Kidney epithelial cell (primary cell): ENCODE measurements around the gene SERTAD2. TPM values are rescaled to one million over a fixed set of nuclear protein-coding genes. Genes with fewer than 3 reads are reported as not detected.

Experiments
- DNase-seq: peaks from one replicate; pipeline ENCODE4 v3.0.0-alpha.2; 2010; ENCODE audit warnings: low read depth
- H3K27me3 ChIP-seq: 2 replicates; pipeline ENCODE4 v1.6.0; 2011; ENCODE audit warnings: low read length; ENCODE audit not compliant: control insufficient read depth, insufficient read depth
- H3K36me3 ChIP-seq: 2 replicates; pipeline ENCODE4 v1.5.1; 2011; ENCODE audit warnings: low read length; ENCODE audit not compliant: control insufficient read depth, insufficient read depth
- H3K4me3 ChIP-seq: 2 replicates; pipeline ENCODE4 v1.5.1; 2011; ENCODE audit warnings: low read depth, mild to moderate bottlenecking, control low read depth, low read length
- CTCF ChIP-seq: IDR thresholded peaks from 2 replicates; pipeline ENCODE4 v1.5.1; 2011; ENCODE audit warnings: mild to moderate bottlenecking, moderate library complexity, low read length, control low read depth, inconsistent platforms; ENCODE audit not compliant: insufficient read depth, poor library complexity, severe bottlenecking
- total RNA-seq: library from RNA; depleted of rRNA; stranded (reverse); fragments of >200 nt; gene quantifications from 2 replicates; pipeline ENCODE4 v1.2.3, GENCODE V29; 2015

The SERTAD2 gene
- total RNA-seq, 1 donor from 2014 or later, result 13.2 TPM

GRCh38 chr2:64604155-64604554 lies 49.6 kb downstream of the SERTAD2 start:
- Histone ChIP-seq H3K4me3 (no peak overlapping the region), H3K36me3 (no peaks in the 10 kb centered on the region), H3K27me3 (no peaks in the 10 kb centered on the region)
- TF ChIP-seq CTCF, result no peak
- no peak for DNase-seq

GRCh38 chr2:64602436-64602835 lies 51.3 kb downstream of the SERTAD2 start:
- Histone ChIP-seq H3K27me3 (no peaks in the 10 kb centered on the region), H3K4me3 (no peak overlapping the region), H3K36me3 (no peaks in the 10 kb centered on the region)
- no peak for TF ChIP-seq CTCF
- no peak for DNase-seq

- no peaks in the 10 kb centered on the region for H3K36me3 ChIP-seq
- no peaks in the 10 kb centered on the region for H3K27me3 ChIP-seq
- TF ChIP-seq CTCF, result no peak
Measured at GRCh38 chr2:64601785-64602391, 51.8 kb downstream of the SERTAD2 start.

GRCh38 chr2:64601034-64601754 lies 52.5 kb downstream of the SERTAD2 start:
- no peaks in the 10 kb centered on the region for H3K36me3 ChIP-seq
- TF ChIP-seq CTCF, result no peak
- no peak for DNase-seq
- no peaks in the 10 kb centered on the region for H3K27me3 ChIP-seq
- H3K4me3 ChIP-seq, result no peak overlapping the region

More at GRCh38 chr2:64601785-64602391, 51.8 kb downstream of the SERTAD2 start:
- no peak overlapping the region for H3K4me3 ChIP-seq
- DNase-seq, result no peak

- no peak for TF ChIP-seq CTCF
- Histone ChIP-seq H3K27me3 (no peaks in the 10 kb centered on the region), H3K36me3 (no peaks in the 10 kb centered on the region), H3K4me3 (no peak overlapping the region)
- DNase-seq, result no peak
Measured at GRCh38 chr2:64599469-64599868, 54.2 kb downstream of the SERTAD2 start.
